Activated CD4-positive, alpha-beta T cell treated with anti-CD3 and anti-CD28 coated beads, Interleukin-2, amount 10 ng/mL, durations not matched to agents 24 days and 14 days (primary cell): Measurements from ENCODE around the gene COG8. TPM values are rescaled to one million over a fixed set of nuclear protein-coding genes. Genes with fewer than 3 reads are reported as not detected.

Experiments
- DNase-seq: peaks from one replicate; pipeline ENCODE4 v3.0.0; 2022
- H3K27ac Mint-ChIP-seq: one replicate; pipeline ENCODE4 v1.8.0; 2022; ENCODE audit warnings: mild to moderate bottlenecking, mixed read lengths
- H3K27me3 Mint-ChIP-seq: one replicate; pipeline ENCODE4 v1.8.0; 2022; ENCODE audit warnings: mixed read lengths
- H3K36me3 Mint-ChIP-seq: one replicate; pipeline ENCODE4 v1.8.0; 2022; ENCODE audit warnings: low read depth, mild to moderate bottlenecking, mixed read lengths
- H3K4me1 Mint-ChIP-seq: one replicate; pipeline ENCODE4 v1.8.0; 2021; ENCODE audit warnings: mixed read lengths
- H3K4me3 Mint-ChIP-seq: one replicate; pipeline ENCODE4 v1.8.0; 2022; ENCODE audit warnings: mild to moderate bottlenecking, moderate library complexity, mixed read lengths
- H3K9me3 Mint-ChIP-seq: one replicate; pipeline ENCODE4 v1.8.0; 2021; ENCODE audit warnings: mixed read lengths
- intact Hi-C: fragments of 100-400 bp; cut with micrococcal nuclease; formaldehyde crosslinking; loops from one replicate; pipeline ENCODE4 v1.15.1; 2023
- total RNA-seq: library from RNA; stranded (reverse); gene quantifications from 2 replicates; pipeline ENCODE4 v1.2.3, GENCODE V29; 2022

The COG8 gene, protein sequence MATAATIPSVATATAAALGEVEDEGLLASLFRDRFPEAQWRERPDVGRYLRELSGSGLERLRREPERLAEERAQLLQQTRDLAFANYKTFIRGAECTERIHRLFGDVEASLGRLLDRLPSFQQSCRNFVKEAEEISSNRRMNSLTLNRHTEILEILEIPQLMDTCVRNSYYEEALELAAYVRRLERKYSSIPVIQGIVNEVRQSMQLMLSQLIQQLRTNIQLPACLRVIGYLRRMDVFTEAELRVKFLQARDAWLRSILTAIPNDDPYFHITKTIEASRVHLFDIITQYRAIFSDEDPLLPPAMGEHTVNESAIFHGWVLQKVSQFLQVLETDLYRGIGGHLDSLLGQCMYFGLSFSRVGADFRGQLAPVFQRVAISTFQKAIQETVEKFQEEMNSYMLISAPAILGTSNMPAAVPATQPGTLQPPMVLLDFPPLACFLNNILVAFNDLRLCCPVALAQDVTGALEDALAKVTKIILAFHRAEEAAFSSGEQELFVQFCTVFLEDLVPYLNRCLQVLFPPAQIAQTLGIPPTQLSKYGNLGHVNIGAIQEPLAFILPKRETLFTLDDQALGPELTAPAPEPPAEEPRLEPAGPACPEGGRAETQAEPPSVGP
- total RNA-seq: 44.1 and 44.6 TPM in 2 replicates

GRCh38 chr16:69339289-69340094 lies at the start of gene COG8, which contains the start of gene NIP7:
Gene COG8, minus strand, starts transcription at chr16:69339564. Its CDS starts 12 bp downstream, at chr16:69339552.
Gene NIP7, plus strand, starts transcription at chr16:69339772. Its CDS starts 58 bp downstream, at chr16:69339830.
- Mint-ChIP-seq H3K27me3 (no peaks in the 10 kb centered on the region), H3K36me3 (peaks cover 71% of the 10 kb centered on the region), H3K27ac (peak within 1 kb of the TSS; percentile 99), H3K4me3 (peak within 1 kb of the TSS; percentile 98), H3K4me1 (peaks cover 40% of the 10 kb centered on the region), H3K9me3 (no peaks in the 10 kb centered on the region)
- DNase-seq: peak; percentile 98
- intact Hi-C loops: loop anchor here (1.0 to 10.0 kb wide), 6 partner anchors 9 to 1675 kb away; partner anchors contain the start of genes ACD, C16orf86, CYB5B and ENKD1

- no peaks in the 10 kb centered on the region for H3K27me3 Mint-ChIP-seq
- DNase-seq: no peak
- no peaks in the 10 kb centered on the region for H3K9me3 Mint-ChIP-seq
- H3K4me1 Mint-ChIP-seq: peaks cover 21% of the 10 kb centered on the region
- no peak overlapping the region for H3K4me3 Mint-ChIP-seq
- peak overlapping the region; percentile 87 for H3K27ac Mint-ChIP-seq
- intact Hi-C loops: loop anchor here (10.0 kb wide), 1 partner anchor 958 kb away; the partner anchor contains the start of gene DDX19A
- H3K36me3 Mint-ChIP-seq: peaks cover 27% of the 10 kb centered on the region
Observed at GRCh38 chr16:69386596-69386995, 47.2 kb upstream of the COG8 start.

DNA sequence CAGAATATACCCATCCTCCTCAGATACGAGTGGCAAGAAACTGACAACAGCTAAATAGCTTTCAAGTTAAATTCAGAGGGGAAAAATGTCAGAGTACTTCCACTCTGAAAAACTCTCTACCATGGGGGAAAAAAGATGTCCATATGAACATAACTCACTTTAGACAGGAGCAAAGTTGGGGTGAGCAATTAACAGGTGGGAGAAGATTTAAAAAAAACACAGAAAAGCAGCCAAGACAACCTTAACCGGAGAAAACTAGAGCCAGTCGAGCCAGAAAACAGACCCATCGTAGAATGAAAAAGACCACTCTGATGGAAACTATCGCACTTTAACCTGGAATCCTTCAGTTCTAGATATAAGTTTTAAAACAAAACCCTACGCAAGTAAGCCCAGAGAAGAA lies 45.6 kb upstream of the COG8 start:
- peak overlapping the region; percentile 92 for H3K4me3 Mint-ChIP-seq

DNA sequence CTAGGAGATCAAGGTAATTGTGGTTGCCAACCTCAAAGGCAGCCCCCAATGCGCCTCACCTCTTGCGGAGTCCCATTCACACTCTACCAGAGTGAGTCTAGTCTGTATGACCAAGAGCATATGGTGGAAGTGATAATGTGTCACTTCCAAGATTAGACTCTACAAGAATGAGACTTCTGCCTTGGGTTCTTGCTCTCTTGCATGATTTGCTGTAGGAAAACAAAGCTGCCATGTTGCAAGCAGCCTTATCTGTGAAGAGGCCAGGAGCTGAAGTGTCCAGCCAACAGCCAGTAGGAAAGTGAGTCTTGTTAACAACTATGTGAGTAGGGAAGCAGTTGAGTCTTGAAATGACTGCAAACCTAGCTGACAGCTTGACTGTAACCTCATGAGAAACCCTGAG lies 43.1 kb upstream of the COG8 start:
- H3K9me3 Mint-ChIP-seq: no peaks in the 10 kb centered on the region
- H3K4me1 Mint-ChIP-seq: peaks cover 23% of the 10 kb centered on the region
- H3K4me3 Mint-ChIP-seq: peak overlapping the region; percentile 10
- no peak for DNase-seq
- peaks cover 56% of the 10 kb centered on the region for H3K36me3 Mint-ChIP-seq
- H3K27me3 Mint-ChIP-seq: no peaks in the 10 kb centered on the region
- intact Hi-C loops: loop anchor here (10.0 kb wide), 1 partner anchor 962 kb away; the partner anchor contains the start of gene DDX19A
- H3K27ac Mint-ChIP-seq: no peak overlapping the region

More for the DNA sequence above, 45.6 kb upstream of the COG8 start:
- Mint-ChIP-seq H3K4me1 (peaks cover 21% of the 10 kb centered on the region), H3K27ac (peak overlapping the region; percentile 96), H3K36me3 (peaks cover 39% of the 10 kb centered on the region), H3K27me3 (no peaks in the 10 kb centered on the region), H3K9me3 (no peaks in the 10 kb centered on the region)
- intact Hi-C loops: loop anchor here (1.0 to 10.0 kb wide), 6 partner anchors 39 to 960 kb away; partner anchors contain the start of genes COG8, CYB5B, DDX19A and NIP7
- no peak for DNase-seq

DNA sequence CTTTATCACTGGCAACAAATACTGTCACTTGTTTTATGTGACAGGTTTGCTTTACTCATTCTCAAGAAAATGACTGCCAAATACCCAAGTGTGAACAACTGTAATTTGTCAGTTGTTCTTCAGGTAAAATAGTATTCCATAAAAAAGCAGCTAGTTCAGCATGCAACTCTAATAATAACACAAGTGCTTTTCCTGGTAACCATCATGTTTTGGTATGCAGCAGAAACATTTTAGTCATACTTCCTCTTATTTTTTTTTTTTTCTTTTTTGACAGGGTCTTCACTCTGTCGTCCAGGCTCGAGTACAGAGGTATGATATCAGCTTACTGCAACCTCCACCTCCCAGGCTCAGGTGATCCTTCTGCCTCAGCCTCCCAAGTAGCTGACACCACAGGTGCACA lies 41.9 kb upstream of the COG8 start:
- Mint-ChIP-seq H3K27ac (no peak overlapping the region), H3K9me3 (no peaks in the 10 kb centered on the region), H3K4me3 (no peak overlapping the region), H3K36me3 (peaks cover 61% of the 10 kb centered on the region), H3K27me3 (no peaks in the 10 kb centered on the region), H3K4me1 (peaks cover 23% of the 10 kb centered on the region)
- intact Hi-C loops: loop anchor here (10.0 kb wide), 1 partner anchor 964 kb away; the partner anchor contains the start of gene DDX19A
- no peak for DNase-seq

DNA sequence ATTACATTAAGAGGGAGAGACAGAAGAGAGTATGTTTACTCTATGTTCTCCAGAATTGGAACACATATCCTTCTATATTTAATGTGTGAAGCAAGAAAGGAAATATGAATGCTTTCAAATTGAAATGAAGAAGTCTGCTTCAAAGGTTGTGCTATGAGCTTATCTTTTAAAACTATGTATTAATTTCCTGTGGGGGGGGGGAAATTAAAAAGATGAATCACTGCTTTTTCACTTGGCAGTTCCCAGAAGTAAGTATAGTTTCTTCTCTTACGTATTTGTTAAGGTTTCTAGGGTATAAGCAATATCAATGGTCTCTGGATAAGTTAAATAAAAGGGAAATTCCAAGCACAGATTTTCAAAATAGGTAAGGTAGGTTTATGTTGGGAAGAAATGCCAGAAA lies 39.4 kb upstream of the COG8 start:
- Mint-ChIP-seq H3K9me3 (no peaks in the 10 kb centered on the region), H3K4me1 (peaks cover 13% of the 10 kb centered on the region), H3K4me3 (no peak overlapping the region), H3K27ac (peak overlapping the region; percentile 39), H3K27me3 (no peaks in the 10 kb centered on the region), H3K36me3 (peaks cover 55% of the 10 kb centered on the region)
- DNase-seq: no peak
- intact Hi-C loops: no loop called here

- H3K36me3 Mint-ChIP-seq: peaks cover 55% of the 10 kb centered on the region
- H3K27ac Mint-ChIP-seq: no peak overlapping the region
- H3K27me3 Mint-ChIP-seq: no peaks in the 10 kb centered on the region
Observed at GRCh38 chr16:69378036-69378435, 38.7 kb upstream of the COG8 start.

DNA sequence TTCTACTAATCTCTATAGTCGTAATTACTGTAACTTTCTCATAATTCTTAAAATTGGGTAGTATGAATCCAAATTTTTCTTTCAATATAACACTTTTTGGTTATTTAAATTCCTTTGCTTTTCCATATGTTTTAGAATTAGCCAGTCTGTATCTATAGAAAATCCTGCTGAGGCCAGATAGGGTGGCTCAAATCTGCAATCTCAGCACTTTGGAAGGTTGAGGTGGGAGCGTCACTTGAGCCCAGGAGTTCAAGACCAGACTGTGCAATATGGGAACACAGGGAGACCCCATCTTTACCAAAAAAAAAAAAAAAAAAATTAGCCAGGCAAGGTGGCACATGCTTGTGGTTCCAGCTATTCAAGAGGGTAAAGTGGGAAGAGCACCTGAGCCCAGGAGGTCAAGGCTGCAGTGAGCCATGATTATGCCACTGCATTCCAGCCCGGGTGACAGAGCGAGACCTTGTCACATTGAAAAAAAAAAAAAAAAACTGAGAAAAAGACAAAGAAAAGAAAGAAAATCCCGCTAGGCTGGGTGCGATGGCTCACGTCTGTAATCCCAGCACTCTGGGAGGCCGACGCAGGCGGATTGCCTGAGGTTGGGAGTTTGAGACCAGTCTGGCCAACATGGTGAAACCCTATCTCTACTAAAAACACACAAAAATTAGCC lies 37.2 kb upstream of the COG8 start:
- intact Hi-C loops: no loop called here
- DNase-seq: no peak
- Mint-ChIP-seq H3K36me3 (peaks cover 54% of the 10 kb centered on the region), H3K4me3 (no peak overlapping the region), H3K27me3 (no peaks in the 10 kb centered on the region), H3K9me3 (no peaks in the 10 kb centered on the region), H3K4me1 (peaks cover 6% of the 10 kb centered on the region), H3K27ac (no peak overlapping the region)

More at GRCh38 chr16:69378036-69378435, 38.7 kb upstream of the COG8 start:
- intact Hi-C loops: no loop called here
- no peak overlapping the region for H3K4me3 Mint-ChIP-seq
- no peaks in the 10 kb centered on the region for H3K9me3 Mint-ChIP-seq
- no peak for DNase-seq
- peaks cover 10% of the 10 kb centered on the region for H3K4me1 Mint-ChIP-seq

GRCh38 chr16:69373019-69373418 lies 33.7 kb upstream of the COG8 start:
- Mint-ChIP-seq H3K4me1 (peaks cover 8% of the 10 kb centered on the region), H3K36me3 (peaks cover 56% of the 10 kb centered on the region), H3K27ac (peak overlapping the region; percentile 24), H3K9me3 (no peaks in the 10 kb centered on the region), H3K27me3 (no peaks in the 10 kb centered on the region), H3K4me3 (no peak overlapping the region)
- intact Hi-C loops: no loop called here
- no peak for DNase-seq

GRCh38 chr16:69371564-69371963 lies 32.2 kb upstream of the COG8 start:
- Mint-ChIP-seq H3K27me3 (no peaks in the 10 kb centered on the region), H3K9me3 (no peaks in the 10 kb centered on the region), H3K4me1 (peaks cover 12% of the 10 kb centered on the region), H3K36me3 (peaks cover 62% of the 10 kb centered on the region), H3K4me3 (no peak overlapping the region), H3K27ac (no peak overlapping the region)
- intact Hi-C loops: no loop called here
- DNase-seq: no peak

DNA sequence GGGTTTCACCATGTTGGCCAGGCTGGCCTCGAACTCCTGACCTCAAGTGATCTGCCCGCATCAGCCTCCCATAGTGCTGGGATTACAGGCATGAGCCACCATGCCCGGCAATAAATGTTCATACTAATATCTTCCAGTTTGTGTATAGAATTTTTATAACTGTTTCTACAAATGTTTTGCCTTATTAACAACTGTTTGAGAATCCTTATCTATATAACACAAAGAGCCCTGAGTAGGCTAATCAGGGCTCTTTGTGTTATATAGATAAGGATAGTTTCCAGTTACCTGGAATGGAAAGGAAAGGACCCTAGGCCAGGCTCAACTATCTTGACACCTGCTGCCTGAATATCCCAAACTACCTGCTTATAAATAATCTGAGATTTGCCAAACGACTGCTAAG lies 29.5 kb upstream of the COG8 start:
- H3K4me1 Mint-ChIP-seq: peaks cover 18% of the 10 kb centered on the region
- no peak for DNase-seq
- no peak overlapping the region for H3K27ac Mint-ChIP-seq
- H3K9me3 Mint-ChIP-seq: no peaks in the 10 kb centered on the region
- H3K36me3 Mint-ChIP-seq: peaks cover 71% of the 10 kb centered on the region
- H3K4me3 Mint-ChIP-seq: no peak overlapping the region
- intact Hi-C loops: no loop called here
- H3K27me3 Mint-ChIP-seq: no peaks in the 10 kb centered on the region

DNA sequence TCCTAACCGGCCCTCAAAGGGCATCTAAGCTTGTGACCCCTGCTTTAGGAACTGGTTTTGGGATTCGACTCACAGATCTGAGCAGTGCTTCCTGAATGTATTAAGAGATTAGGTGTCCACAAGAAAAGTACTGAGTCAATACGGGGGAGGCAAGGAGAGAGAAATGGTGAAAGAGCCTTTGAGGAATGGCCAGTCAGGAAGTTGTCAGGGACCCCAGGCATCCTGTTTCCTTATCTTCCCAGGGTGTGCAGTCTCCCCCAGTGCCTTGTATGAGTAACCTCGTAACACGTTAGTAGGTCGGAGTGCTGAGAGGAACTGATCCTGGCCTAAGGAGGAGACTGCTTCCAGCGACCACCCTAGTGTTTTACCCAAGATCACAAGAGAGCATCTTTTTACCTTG lies 28.6 kb upstream of the COG8 start:
- Mint-ChIP-seq H3K9me3 (no peaks in the 10 kb centered on the region), H3K27ac (no peak overlapping the region), H3K27me3 (no peaks in the 10 kb centered on the region), H3K4me3 (no peak overlapping the region), H3K4me1 (peaks cover 16% of the 10 kb centered on the region), H3K36me3 (peaks cover 68% of the 10 kb centered on the region)
- intact Hi-C loops: no loop called here
- DNase-seq: no peak

DNA sequence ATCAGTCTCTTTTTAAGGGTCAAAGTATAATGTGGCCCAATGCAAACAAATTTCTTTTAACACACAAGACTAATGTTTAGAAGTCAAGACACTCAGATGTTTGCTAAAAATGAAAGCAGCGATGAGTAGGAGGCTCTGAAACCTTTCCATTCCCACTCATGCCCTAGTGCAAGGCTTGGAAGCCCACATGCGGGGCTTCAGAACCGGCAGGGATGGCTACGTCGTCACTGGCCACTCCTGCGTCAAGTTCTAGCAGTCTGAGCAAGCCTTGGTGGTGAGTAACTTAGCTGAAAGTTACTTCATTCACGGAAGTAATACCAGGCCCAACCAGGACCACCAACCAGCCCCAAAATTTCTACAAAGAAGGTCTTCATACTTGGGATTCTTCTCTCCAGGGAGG lies 27.1 kb upstream of the COG8 start:
- H3K4me3 Mint-ChIP-seq: no peak overlapping the region
- no peak for DNase-seq
- peaks cover 19% of the 10 kb centered on the region for H3K4me1 Mint-ChIP-seq
- no peak overlapping the region for H3K27ac Mint-ChIP-seq
- intact Hi-C loops: no loop called here
- H3K36me3 Mint-ChIP-seq: peaks cover 68% of the 10 kb centered on the region
- H3K27me3 Mint-ChIP-seq: no peaks in the 10 kb centered on the region
- no peaks in the 10 kb centered on the region for H3K9me3 Mint-ChIP-seq
